MCF 10A (cell line): Measurements from ENCODE around the gene PCSK1. TPM values are rescaled to one million over a fixed set of nuclear protein-coding genes. Genes with fewer than 3 reads are reported as not detected.

Experiments used
- BruUV-seq: library from RNA; stranded (reverse); fragments of 400-500 nt; replicated peaks from 2 replicates; lab custom pipeline; 2021; lab: Mats Ljungman, UMichigan
- CTCF ChIA-PET: fragments of 300-600 bp; sonication (Branson Sonifier 250); formaldehyde crosslinking; extraction: SDS; loops from one replicate; lab custom pipeline; 2021; ENCODE audit warnings: antibody characterized with exemption, inconsistent platforms; lab: Yijun Ruan, JAX
- POLR2A ChIA-PET: fragments of 300-600, 350-650 bp; sonication (Branson Sonifier 250); formaldehyde crosslinking; extraction: SDS; loops from one replicate; lab custom pipeline; 2020; ENCODE audit warnings: antibody characterized with exemption, inconsistent platforms; lab: Yijun Ruan, JAX
- DNase-seq: peaks from one replicate; pipeline ENCODE4 v3.0.0-alpha.2; 2018; ENCODE audit not compliant: unreplicated experiment
- H3K27ac Mint-ChIP-seq: one replicate; pipeline ENCODE4 v1.8.0; 2022; ENCODE audit warnings: mild to moderate bottlenecking, low read depth, mixed read lengths; ENCODE audit not compliant: unreplicated experiment
- H3K27me3 Mint-ChIP-seq: one replicate; pipeline ENCODE4 v1.8.0; 2022; ENCODE audit warnings: mixed read lengths; ENCODE audit not compliant: insufficient read depth, unreplicated experiment
- H3K36me3 Mint-ChIP-seq: one replicate; pipeline ENCODE4 v1.8.0; 2022; ENCODE audit warnings: mild to moderate bottlenecking, moderate library complexity, mixed read lengths; ENCODE audit not compliant: insufficient read depth, unreplicated experiment
- H3K4me1 Mint-ChIP-seq: one replicate; pipeline ENCODE4 v1.8.0; 2022; ENCODE audit warnings: mixed read lengths; ENCODE audit not compliant: insufficient read depth, unreplicated experiment
- H3K4me3 Mint-ChIP-seq: one replicate; pipeline ENCODE4 v1.8.0; 2022; ENCODE audit warnings: mild to moderate bottlenecking, moderate library complexity, mixed read lengths; ENCODE audit not compliant: unreplicated experiment
- H3K9me3 Mint-ChIP-seq: one replicate; pipeline ENCODE4 v1.8.0; 2022; ENCODE audit warnings: mixed read lengths; ENCODE audit not compliant: unreplicated experiment
- intact Hi-C: fragments of 100-400 bp; cut with micrococcal nuclease; formaldehyde crosslinking; loops from 2 replicates; pipeline ENCODE4 v1.14.1; 2022
- total RNA-seq: library from RNA; stranded (reverse); gene quantifications from 2 replicates; pipeline ENCODE4 v1.2.3, GENCODE V29; 2022
- TF ChIP-seq, protein P1 (sequence below): fragments of 200-600 bp; IDR thresholded peaks from one replicate; pipeline ENCODE4 v1.8.0; 2022; ENCODE audit warnings: antibody characterized with exemption, mild to moderate bottlenecking; ENCODE audit not compliant: unreplicated experiment

Gene PCSK1
- total RNA-seq, 1 experiment from 2014 or later: 2.8 TPM

DNA sequence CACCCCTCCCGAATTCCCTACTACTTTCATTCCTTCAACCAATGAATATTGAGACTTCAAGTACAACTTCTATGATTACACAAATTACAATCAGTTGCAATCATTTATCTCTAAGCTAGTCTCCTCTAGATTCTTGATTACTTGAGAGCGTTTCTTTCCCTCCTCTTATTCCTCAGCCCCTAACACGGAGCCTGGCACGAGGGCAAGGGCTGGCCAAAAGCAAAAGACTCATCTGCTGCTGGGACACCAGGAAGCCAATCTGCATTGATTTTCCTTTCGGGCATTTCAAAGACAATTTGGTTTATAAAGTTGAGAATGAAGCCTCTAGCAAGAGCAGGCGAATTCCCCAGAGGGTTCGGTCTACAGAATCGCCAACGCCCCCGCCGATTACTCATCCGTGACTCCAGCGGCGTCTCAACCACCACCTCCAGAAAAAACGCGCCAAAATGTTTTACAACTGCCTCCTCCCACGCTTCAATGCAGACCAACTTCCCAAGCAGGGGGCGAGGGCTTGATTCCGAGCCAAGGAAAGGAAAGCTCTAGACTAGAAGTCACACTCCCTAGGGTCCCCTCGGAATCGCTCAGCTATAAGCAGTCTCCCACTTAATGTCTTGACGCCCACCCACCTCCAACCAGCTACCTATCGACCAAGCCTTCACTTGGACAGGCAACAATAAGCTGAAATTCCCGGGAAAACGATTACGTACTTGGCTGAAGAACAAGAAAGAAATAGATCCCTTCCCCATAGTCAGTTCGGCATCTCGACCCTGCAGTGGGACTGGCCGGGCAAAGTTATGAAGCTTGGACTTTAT lies 1.5 kb downstream of the PCSK1 start:
- Mint-ChIP-seq H3K36me3 (no peaks in the 10 kb centered on the region), H3K9me3 (no peaks in the 10 kb centered on the region), H3K4me1 (peaks cover 5% of the 10 kb centered on the region), H3K4me3 (no peak overlapping the region), H3K27ac (no peak overlapping the region), H3K27me3 (peaks cover 24% of the 10 kb centered on the region)
- TF ChIP-seq, protein P1, sequence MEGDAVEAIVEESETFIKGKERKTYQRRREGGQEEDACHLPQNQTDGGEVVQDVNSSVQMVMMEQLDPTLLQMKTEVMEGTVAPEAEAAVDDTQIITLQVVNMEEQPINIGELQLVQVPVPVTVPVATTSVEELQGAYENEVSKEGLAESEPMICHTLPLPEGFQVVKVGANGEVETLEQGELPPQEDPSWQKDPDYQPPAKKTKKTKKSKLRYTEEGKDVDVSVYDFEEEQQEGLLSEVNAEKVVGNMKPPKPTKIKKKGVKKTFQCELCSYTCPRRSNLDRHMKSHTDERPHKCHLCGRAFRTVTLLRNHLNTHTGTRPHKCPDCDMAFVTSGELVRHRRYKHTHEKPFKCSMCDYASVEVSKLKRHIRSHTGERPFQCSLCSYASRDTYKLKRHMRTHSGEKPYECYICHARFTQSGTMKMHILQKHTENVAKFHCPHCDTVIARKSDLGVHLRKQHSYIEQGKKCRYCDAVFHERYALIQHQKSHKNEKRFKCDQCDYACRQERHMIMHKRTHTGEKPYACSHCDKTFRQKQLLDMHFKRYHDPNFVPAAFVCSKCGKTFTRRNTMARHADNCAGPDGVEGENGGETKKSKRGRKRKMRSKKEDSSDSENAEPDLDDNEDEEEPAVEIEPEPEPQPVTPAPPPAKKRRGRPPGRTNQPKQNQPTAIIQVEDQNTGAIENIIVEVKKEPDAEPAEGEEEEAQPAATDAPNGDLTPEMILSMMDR: no peak
- DNase-seq: peak; percentile 64
- CTCF ChIA-PET: interaction anchor here (1.4 to 2.0 kb wide), 2 partner anchors 10 to 87 kb away, joined by 5 read pairs; no protein-coding TSS in a partner anchor
- intact Hi-C loops: no loop called here
- POLR2A ChIA-PET: interaction anchor here (1.1 kb wide), 1 partner anchor 30 kb away, joined by 4 read pairs; no protein-coding TSS in a partner anchor
- BruUV-seq: no TSS peak

GRCh38 chr5:96427824-96428223 lies 5.2 kb downstream of the PCSK1 start:
- ChIA-PET POLR2A (interaction anchor here (1.0 to 1.4 kb wide), 2 partner anchors 10 to 20 kb away, joined by 3 read pairs; no protein-coding TSS in a partner anchor), CTCF (interaction anchor here (0.5 to 1.5 kb wide), 3 partner anchors 11 to 175 kb away, joined by 3 read pairs; no protein-coding TSS in a partner anchor)
- peak; percentile 51 for DNase-seq
- H3K4me3 Mint-ChIP-seq: no peak overlapping the region
- BruUV-seq: no TSS peak
- H3K27ac Mint-ChIP-seq: no peak overlapping the region
- no peaks in the 10 kb centered on the region for H3K36me3 Mint-ChIP-seq
- peaks cover 11% of the 10 kb centered on the region for H3K27me3 Mint-ChIP-seq
- TF ChIP-seq, protein P1: no peak
- no peaks in the 10 kb centered on the region for H3K9me3 Mint-ChIP-seq
- no peaks in the 10 kb centered on the region for H3K4me1 Mint-ChIP-seq
- intact Hi-C loops: no loop called here

GRCh38 chr5:96426831-96427230 lies 6.2 kb downstream of the PCSK1 start:
- no peak overlapping the region for H3K4me3 Mint-ChIP-seq
- no peaks in the 10 kb centered on the region for H3K4me1 Mint-ChIP-seq
- no peaks in the 10 kb centered on the region for H3K36me3 Mint-ChIP-seq
- intact Hi-C loops: no loop called here
- no peaks in the 10 kb centered on the region for H3K9me3 Mint-ChIP-seq
- POLR2A ChIA-PET: interaction anchor here (1.4 kb wide), 1 partner anchor 19 kb away, joined by 3 read pairs; no protein-coding TSS in a partner anchor
- no peak for DNase-seq
- H3K27ac Mint-ChIP-seq: no peak overlapping the region
- no TSS peak for BruUV-seq
- TF ChIP-seq, protein P1: no peak
- H3K27me3 Mint-ChIP-seq: peaks cover 11% of the 10 kb centered on the region
- CTCF ChIA-PET: no interaction called here

DNA sequence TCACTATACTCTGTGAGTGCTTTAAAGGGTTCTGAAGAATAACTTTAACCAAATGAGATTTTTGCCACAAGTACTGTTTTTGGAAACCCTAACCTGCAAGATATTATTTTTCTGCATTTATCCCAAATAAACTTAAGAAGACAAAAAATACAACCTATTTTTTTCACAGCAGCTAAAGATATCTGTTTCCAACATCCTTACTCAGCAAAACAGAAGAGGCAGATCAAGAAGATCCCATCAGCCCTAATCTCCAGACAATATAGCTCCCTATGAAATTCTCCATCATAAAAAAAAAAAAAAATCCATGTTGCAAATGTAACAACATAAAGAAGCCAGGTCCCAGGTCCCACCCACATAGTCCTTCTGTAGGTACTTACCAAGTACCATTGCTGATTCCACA lies 7.6 kb downstream of the PCSK1 start:
- Mint-ChIP-seq H3K4me1 (no peaks in the 10 kb centered on the region), H3K9me3 (no peaks in the 10 kb centered on the region), H3K27me3 (no peaks in the 10 kb centered on the region), H3K4me3 (no peak overlapping the region), H3K36me3 (no peaks in the 10 kb centered on the region), H3K27ac (no peak overlapping the region)
- ChIA-PET CTCF (interaction anchor here (1.2 kb wide), 1 partner anchor 23 kb away, joined by 3 read pairs; no protein-coding TSS in a partner anchor), POLR2A (no interaction called here)
- no TSS peak for BruUV-seq
- DNase-seq: no peak
- intact Hi-C loops: no loop called here
- TF ChIP-seq, protein P1: no peak
